Rectal smooth muscle tissue (tissue), 1 donor: Measurements from ENCODE around the gene PXDN.

Experiments
- H3K27ac ChIP-seq: one replicate; pipeline ENCODE4 v1.7.0; 2013; ENCODE audit warnings: low read depth, low read length, inconsistent platforms
- H3K27me3 ChIP-seq: one replicate; pipeline ENCODE4 v1.7.0; 2013; ENCODE audit warnings: low read length; ENCODE audit not compliant: control insufficient read depth, insufficient read depth
- H3K36me3 ChIP-seq: one replicate; pipeline ENCODE4 v1.7.0; 2013; ENCODE audit warnings: low read length; ENCODE audit not compliant: control insufficient read depth, insufficient read depth
- H3K4me1 ChIP-seq: one replicate; pipeline ENCODE4 v1.7.0; 2013; ENCODE audit warnings: low read length; ENCODE audit not compliant: control insufficient read depth, insufficient read depth
- H3K4me3 ChIP-seq: one replicate; pipeline ENCODE4 v1.7.0; 2013; ENCODE audit warnings: low read length
- H3K9ac ChIP-seq: one replicate; pipeline ENCODE4 v1.7.0; 2013; ENCODE audit warnings: low read length

Gene PXDN

GRCh38 chr2:1598800-1599199 is 145.5 kb downstream of the PXDN start:
- Histone ChIP-seq H3K27me3 (no peaks in the 10 kb centered on the region), H3K36me3 (no peaks in the 10 kb centered on the region), H3K9ac (no peak overlapping the region), H3K4me3 (no peak overlapping the region), H3K4me1 (peaks cover 10% of the 10 kb centered on the region), H3K27ac (no peak overlapping the region)

GRCh38 chr2:1598041-1598710 is 146.1 kb downstream of the PXDN start:
- H3K36me3 ChIP-seq, result no peaks in the 10 kb centered on the region
- H3K9ac ChIP-seq, result no peak overlapping the region
- H3K27me3 ChIP-seq, result no peaks in the 10 kb centered on the region
- no peak overlapping the region for H3K4me3 ChIP-seq
- H3K27ac ChIP-seq, result no peak overlapping the region
- H3K4me1 ChIP-seq, result peaks cover 16% of the 10 kb centered on the region

GRCh38 chr2:1595274-1595673 is 149.0 kb downstream of the PXDN start:
- H3K36me3 ChIP-seq, result no peaks in the 10 kb centered on the region
- peaks cover 14% of the 10 kb centered on the region for H3K4me1 ChIP-seq
- H3K27ac ChIP-seq, result no peak overlapping the region
- H3K27me3 ChIP-seq, result no peaks in the 10 kb centered on the region
- H3K9ac ChIP-seq, result no peak overlapping the region
- no peak overlapping the region for H3K4me3 ChIP-seq

- H3K36me3 ChIP-seq, result no peaks in the 10 kb centered on the region
- H3K9ac ChIP-seq, result no peak overlapping the region
- no peaks in the 10 kb centered on the region for H3K27me3 ChIP-seq
- H3K4me1 ChIP-seq, result peaks cover 14% of the 10 kb centered on the region
- no peak overlapping the region for H3K27ac ChIP-seq
- H3K4me3 ChIP-seq, result no peak overlapping the region
These were observed 149.7 kb downstream of the PXDN start for GRCh38 chr2:1594373-1595171.

- Histone ChIP-seq H3K27ac (peak overlapping the region; percentile 51), H3K36me3 (no peaks in the 10 kb centered on the region), H3K4me1 (peaks cover 14% of the 10 kb centered on the region), H3K27me3 (no peaks in the 10 kb centered on the region), H3K4me3 (no peak overlapping the region), H3K9ac (no peak overlapping the region)
These were observed 150.3 kb downstream of the PXDN start for GRCh38 chr2:1594123-1594372.

- Histone ChIP-seq H3K9ac (no peak overlapping the region), H3K4me3 (no peak overlapping the region), H3K4me1 (peaks cover 14% of the 10 kb centered on the region), H3K27ac (peak overlapping the region; percentile 51), H3K36me3 (no peaks in the 10 kb centered on the region), H3K27me3 (no peaks in the 10 kb centered on the region)
These were observed 150.8 kb downstream of the PXDN start for GRCh38 chr2:1593371-1594122.

- Histone ChIP-seq H3K36me3 (no peaks in the 10 kb centered on the region), H3K4me3 (peak overlapping the region; percentile 2)
These were observed 152.1 kb downstream of the PXDN start for GRCh38 chr2:1591978-1592907.

GRCh38 chr2:1591461-1591770 is 152.9 kb downstream of the PXDN start:
- Histone ChIP-seq H3K27me3 (no peaks in the 10 kb centered on the region), H3K4me3 (peak overlapping the region; percentile 2), H3K27ac (no peak overlapping the region), H3K4me1 (peaks cover 14% of the 10 kb centered on the region), H3K9ac (no peak overlapping the region), H3K36me3 (no peaks in the 10 kb centered on the region)

More at GRCh38 chr2:1591978-1592907, 152.1 kb downstream of the PXDN start:
- H3K9ac ChIP-seq, result no peak overlapping the region
- H3K27me3 ChIP-seq, result no peaks in the 10 kb centered on the region
- no peak overlapping the region for H3K27ac ChIP-seq
- peaks cover 14% of the 10 kb centered on the region for H3K4me1 ChIP-seq

GRCh38 chr2:1590596-1591460 is 153.5 kb downstream of the PXDN start:
- Histone ChIP-seq H3K27me3 (no peaks in the 10 kb centered on the region), H3K4me1 (peaks cover 14% of the 10 kb centered on the region), H3K4me3 (no peak overlapping the region), H3K36me3 (no peaks in the 10 kb centered on the region), H3K27ac (no peak overlapping the region), H3K9ac (no peak overlapping the region)

- Histone ChIP-seq H3K27ac (no peak overlapping the region), H3K4me1 (peaks cover 13% of the 10 kb centered on the region), H3K36me3 (no peaks in the 10 kb centered on the region), H3K4me3 (no peak overlapping the region), H3K9ac (no peak overlapping the region), H3K27me3 (no peaks in the 10 kb centered on the region)
These were observed 155.2 kb downstream of the PXDN start for GRCh38 chr2:1588978-1589621.
